KMS-11 (cell line): ENCODE data around the gene ESF1.

Experiments used
- H2AFZ ChIP-seq: fragments of 200-600 bp; sonication (generic); 2 replicates; pipeline ENCODE4 v1.6.1; 2016; ENCODE audit warnings: antibody characterized with exemption, mixed run types, low read depth
- H3K27ac ChIP-seq: fragments of 200-600 bp; sonication (generic); 2 replicates; pipeline ENCODE4 v1.6.1; 2016; ENCODE audit warnings: mild to moderate bottlenecking, mixed run types
- H3K27me3 ChIP-seq: fragments of 200-600 bp; sonication (generic); 2 replicates; pipeline ENCODE4 v1.6.1; 2017; ENCODE audit warnings: mild to moderate bottlenecking, low read depth, mixed run types, moderate library complexity; ENCODE audit not compliant: insufficient read depth
- H3K36me3 ChIP-seq: fragments of 200-600 bp; sonication (generic); 2 replicates; pipeline ENCODE4 v1.6.1; 2017; ENCODE audit warnings: mild to moderate bottlenecking, mixed run types; ENCODE audit not compliant: insufficient read depth
- H3K4me1 ChIP-seq: fragments of 200-600 bp; sonication (generic); 2 replicates; pipeline ENCODE4 v1.6.1; 2016; ENCODE audit warnings: mild to moderate bottlenecking, low read depth, mixed run types; ENCODE audit not compliant: poor library complexity, severe bottlenecking
- H3K4me2 ChIP-seq: fragments of 200-600 bp; sonication (generic); 2 replicates; pipeline ENCODE4 v1.7.0; 2016; ENCODE audit warnings: mild to moderate bottlenecking, mixed run types
- H3K4me3 ChIP-seq: fragments of 200-600 bp; sonication (generic); IDR thresholded peaks from 2 replicates; pipeline ENCODE4 v1.6.1; 2017; ENCODE audit warnings: low read depth, low read length, mixed read lengths; ENCODE audit not compliant: insufficient read depth
- H3K79me2 ChIP-seq: fragments of 200-600 bp; sonication (generic); 2 replicates; pipeline ENCODE4 v1.6.1; 2016; ENCODE audit warnings: low read depth, mixed run types; ENCODE audit not compliant: insufficient read depth
- H3K9ac ChIP-seq: fragments of 200-600 bp; sonication (generic); 2 replicates; pipeline ENCODE4 v1.6.1; 2016; ENCODE audit warnings: mild to moderate bottlenecking, mixed run types
- H4K20me1 ChIP-seq: fragments of 200-600 bp; sonication (generic); 2 replicates; pipeline ENCODE4 v1.6.1; 2016; ENCODE audit warnings: mild to moderate bottlenecking, mixed run types; ENCODE audit not compliant: insufficient read depth
- CTCF ChIP-seq: fragments of 200-600 bp; sonication (generic); conservative IDR thresholded peaks from 2 replicates; pipeline ENCODE4 v1.6.1; 2017; ENCODE audit warnings: low read depth, mild to moderate bottlenecking, antibody characterized with exemption, low read length, moderate library complexity, mixed read lengths

Gene ESF1

DNA sequence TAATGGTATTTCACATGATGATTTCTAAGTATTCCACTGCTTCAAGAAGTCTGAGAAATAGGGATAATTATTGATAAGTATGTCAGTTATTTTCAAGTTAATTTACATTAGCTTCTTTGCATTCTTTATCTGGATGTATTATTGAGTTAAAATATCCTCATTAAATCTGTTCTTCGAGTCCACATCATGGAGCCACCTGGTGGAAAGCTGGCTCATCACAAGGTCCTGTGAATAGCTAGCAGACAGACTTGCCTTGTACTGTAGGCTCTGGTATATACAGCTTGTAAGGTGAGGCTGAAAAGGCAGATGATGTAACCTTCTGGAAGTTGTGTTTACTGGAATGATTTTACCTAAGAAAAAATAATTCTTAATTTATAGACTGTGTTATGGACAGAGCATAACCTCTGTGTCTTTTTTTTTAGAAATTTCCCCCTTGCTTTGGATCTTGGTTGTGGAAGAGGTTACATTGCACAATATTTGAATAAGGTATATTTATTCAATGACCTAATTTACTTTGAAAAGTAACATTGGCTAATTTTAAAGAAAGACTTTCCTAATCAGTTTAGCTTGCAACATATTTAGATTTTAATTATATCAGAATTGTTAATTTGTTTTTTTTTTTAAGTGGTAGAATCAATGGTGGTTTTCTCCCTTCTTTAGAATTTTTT is 3.6 kb upstream of the ESF1 start:
- Histone ChIP-seq H4K20me1 (no peaks in the 10 kb centered on the region), H3K4me1 (peaks cover 19% of the 10 kb centered on the region), H3K27ac (no peak overlapping the region), H3K9ac (no peak overlapping the region), H3K27me3 (no peaks in the 10 kb centered on the region), H3K4me3 (no peak overlapping the region), H3K4me2 (no peak overlapping the region), H3K36me3 (peaks cover 3% of the 10 kb centered on the region; the same call in 1 of the 2 replicates), H3K79me2 (peaks cover 29% of the 10 kb centered on the region), H2AFZ (no peak overlapping the region)
- peak; percentile 56; the same call in 1 of the 2 replicates for TF ChIP-seq CTCF

DNA sequence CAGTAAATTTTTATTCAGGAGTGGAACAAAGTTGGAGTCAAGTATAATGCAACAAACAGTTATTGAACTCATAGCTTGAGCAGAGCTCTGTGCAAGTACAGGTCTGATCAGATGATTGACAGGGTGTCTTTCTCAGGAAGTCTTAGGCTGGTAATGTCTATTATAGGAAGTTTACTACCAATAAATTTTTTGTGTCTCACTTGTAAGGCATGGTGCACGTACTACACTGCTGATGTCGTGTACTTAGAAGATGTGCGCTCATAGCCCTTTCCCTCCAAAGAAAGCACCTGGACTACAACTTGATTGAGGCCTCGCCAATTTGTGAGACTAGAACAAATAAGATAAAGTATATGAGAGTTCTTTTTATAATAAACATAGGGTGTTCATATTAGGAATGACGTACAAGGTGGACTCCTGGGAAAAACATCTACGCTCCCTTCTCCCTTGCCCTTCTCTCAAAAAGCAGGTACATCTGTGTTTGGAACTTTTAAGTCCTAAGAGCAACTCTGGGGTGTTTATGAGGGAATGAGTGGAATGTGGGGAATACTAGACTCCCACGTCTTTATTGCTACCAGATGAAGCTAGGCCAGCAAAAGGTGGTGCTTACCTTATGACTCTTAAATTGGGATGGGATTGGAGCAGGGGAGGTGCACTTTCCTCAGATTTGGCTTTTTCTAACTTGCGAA is 1.6 kb upstream of the ESF1 start:
- no peak overlapping the region for H2AFZ ChIP-seq
- H3K79me2 ChIP-seq = peaks cover 30% of the 10 kb centered on the region
- no peaks in the 10 kb centered on the region for H4K20me1 ChIP-seq
- no peak overlapping the region for H3K4me3 ChIP-seq
- peak overlapping the region; percentile 57 for H3K4me2 ChIP-seq
- no peak overlapping the region for H3K9ac ChIP-seq
- TF ChIP-seq CTCF = no peak
- H3K4me1 ChIP-seq = peaks cover 20% of the 10 kb centered on the region
- peaks cover 3% of the 10 kb centered on the region; the same call in 1 of the 2 replicates for H3K36me3 ChIP-seq
- no peak overlapping the region for H3K27ac ChIP-seq
- no peaks in the 10 kb centered on the region for H3K27me3 ChIP-seq

DNA sequence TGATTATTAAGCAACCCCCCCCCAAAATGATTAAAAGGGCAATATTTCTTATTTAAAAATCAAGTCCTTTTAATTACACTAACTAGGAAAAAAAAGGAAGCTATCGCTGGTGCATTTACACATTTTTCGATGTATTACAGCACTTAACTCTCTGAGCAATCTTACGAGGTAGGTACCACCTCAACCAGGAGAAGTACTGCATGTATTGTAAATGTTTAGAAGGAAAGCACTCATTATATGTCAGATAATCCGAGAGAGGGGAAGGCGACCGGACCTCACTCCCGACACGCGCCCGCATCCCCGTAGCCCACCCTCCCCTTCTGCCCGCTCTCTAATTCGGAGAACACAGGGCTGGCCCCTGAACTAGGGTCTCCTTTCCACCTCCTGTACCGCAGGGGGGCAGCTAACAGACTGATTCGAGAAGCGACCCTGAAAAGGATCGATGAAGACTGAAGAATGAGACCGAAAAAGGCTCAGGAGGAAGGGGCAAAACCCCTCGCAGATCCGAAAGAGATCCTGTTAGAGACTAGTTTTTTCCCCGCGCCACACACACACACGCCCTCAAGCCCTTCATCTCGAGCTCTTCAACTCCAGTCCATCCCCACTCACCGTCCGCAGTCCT is 337 bp downstream of the ESF1 start:
- Histone ChIP-seq H3K36me3 (no peaks in the 10 kb centered on the region), H3K4me1 (peaks cover 20% of the 10 kb centered on the region), H3K9ac (peak overlapping the region; percentile 81; the same call in 1 of the 2 replicates), H3K4me3 (no peak overlapping the region), H3K27ac (peak overlapping the region; percentile 77; the same call in 1 of the 2 replicates), H3K4me2 (peak overlapping the region; percentile 71), H3K27me3 (no peaks in the 10 kb centered on the region), H3K79me2 (peaks cover 30% of the 10 kb centered on the region), H4K20me1 (no peaks in the 10 kb centered on the region), H2AFZ (peak overlapping the region; percentile 79)
- TF ChIP-seq CTCF = no peak

DNA sequence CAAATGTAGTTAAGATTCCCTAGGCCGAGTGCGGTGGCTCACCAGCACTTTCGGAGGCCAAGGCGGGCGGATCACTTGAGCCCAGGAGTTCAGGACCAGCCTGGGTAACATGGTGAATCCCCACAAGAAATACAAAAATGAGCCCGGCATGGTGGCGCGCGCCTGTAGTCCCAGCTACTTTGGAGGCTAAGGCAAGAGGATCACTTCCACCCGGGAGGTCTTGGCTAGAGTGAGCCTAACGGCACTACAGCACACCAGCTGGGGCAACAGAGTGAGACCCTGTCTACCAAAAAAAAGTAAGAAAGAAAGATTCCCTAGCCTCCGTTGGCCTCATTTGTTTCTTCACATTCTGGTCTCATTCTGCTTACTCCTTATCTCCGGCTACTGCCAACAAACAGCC is 1.2 kb downstream of the ESF1 start:
- H3K4me2 ChIP-seq = peak overlapping the region; percentile 71
- no peak overlapping the region for H3K27ac ChIP-seq
- H4K20me1 ChIP-seq = no peaks in the 10 kb centered on the region
- no peak overlapping the region for H2AFZ ChIP-seq
- no peak overlapping the region; the same call in 1 of the 2 replicates for H3K9ac ChIP-seq
- H3K36me3 ChIP-seq = no peaks in the 10 kb centered on the region
- peaks cover 30% of the 10 kb centered on the region for H3K79me2 ChIP-seq
- TF ChIP-seq CTCF = no peak
- no peak overlapping the region for H3K4me3 ChIP-seq
- peaks cover 20% of the 10 kb centered on the region for H3K4me1 ChIP-seq
- no peaks in the 10 kb centered on the region for H3K27me3 ChIP-seq
